ENCODE measurements around the gene SLC27A4. TPM values are rescaled to one million over a fixed set of nuclear protein-coding genes. Genes with fewer than 3 reads are reported as not detected.

Gene SLC27A4
- total and polyA plus RNA-seq, 2 of the 13 experiments (the other 11 are each of a cell fraction or from before 2014, with no cell fraction given): 10.6 to 18.8 TPM

DNA sequence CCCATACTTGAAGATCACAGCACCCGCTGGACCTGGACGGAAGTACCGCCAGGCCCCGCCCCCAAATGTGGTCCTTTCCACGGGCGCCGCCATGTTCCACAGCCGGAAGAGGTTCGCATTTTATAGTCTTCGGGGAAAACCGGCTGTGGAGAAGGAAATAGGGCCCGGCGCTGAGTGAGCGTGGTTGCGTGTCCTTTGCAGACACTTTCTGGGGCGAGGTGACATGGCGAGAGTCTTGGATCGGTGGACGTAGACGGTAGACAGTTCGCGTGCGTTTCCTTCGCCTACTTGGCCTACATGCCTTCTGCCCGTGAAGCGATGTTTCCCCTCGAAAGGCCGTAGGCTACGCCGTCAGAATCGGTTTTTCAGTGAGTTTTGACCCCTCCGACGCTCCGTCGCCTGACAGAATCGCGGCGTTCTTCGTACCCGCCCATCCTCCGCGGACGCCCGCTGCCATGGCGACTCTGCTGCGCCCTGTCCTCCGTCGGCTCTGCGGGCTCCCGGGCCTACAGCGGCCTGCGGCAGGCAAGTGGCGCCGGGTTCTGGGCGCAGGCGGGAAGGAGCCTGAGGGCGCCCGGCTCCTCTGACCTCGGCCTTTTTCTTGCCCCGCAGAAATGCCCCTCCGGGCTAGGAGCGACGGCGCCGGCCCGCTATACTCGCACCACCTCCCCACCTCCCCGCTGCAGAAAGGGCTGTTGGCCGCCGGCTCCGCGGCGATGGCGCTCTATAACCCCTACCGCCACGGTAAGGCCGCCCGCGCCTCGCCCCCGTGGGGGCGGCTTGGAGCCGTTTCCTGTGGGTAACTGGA, 17.7 kb upstream of the SLC27A4 start, which contains the start of the genes COQ4 and TRUB2 (continued):
- TF ChIP-seq ZNF496 (CRISPR knock-in tag; IDR thresholded peaks at IDR 0.05; ENCODE audit: insufficient replicate concordance) (no peak), CHD2 (IDR thresholded peaks at IDR 0.05; ENCODE audit: low read depth, low read length) (0 out of 2 replicates have a peak, but pooled peaks have one; percentile 22), ZNF678 (CRISPR knock-in tag; IDR thresholded peaks at IDR 0.05) (no peak), ZNF720 (CRISPR knock-in tag; IDR thresholded peaks at IDR 0.05) (no peak), STAT5B (CRISPR knock-in tag; IDR thresholded peaks at IDR 0.05) (no peak), ZNF264 (CRISPR knock-in tag; IDR thresholded peaks at IDR 0.05) (peak; percentile 64; the same call in 1 of the 2 replicates), NPAS2 (CRISPR knock-in tag; IDR thresholded peaks at IDR 0.05; ENCODE audit: borderline replicate concordance) (no peak), ZFP1 (CRISPR knock-in tag; IDR thresholded peaks at IDR 0.05) (peak; percentile 65), ZBTB7B (CRISPR knock-in tag; IDR thresholded peaks at IDR 0.05) (0 out of 2 replicates have a peak, but pooled peaks have one; percentile 29)
- TF ChIP-seq, protein P1, sequence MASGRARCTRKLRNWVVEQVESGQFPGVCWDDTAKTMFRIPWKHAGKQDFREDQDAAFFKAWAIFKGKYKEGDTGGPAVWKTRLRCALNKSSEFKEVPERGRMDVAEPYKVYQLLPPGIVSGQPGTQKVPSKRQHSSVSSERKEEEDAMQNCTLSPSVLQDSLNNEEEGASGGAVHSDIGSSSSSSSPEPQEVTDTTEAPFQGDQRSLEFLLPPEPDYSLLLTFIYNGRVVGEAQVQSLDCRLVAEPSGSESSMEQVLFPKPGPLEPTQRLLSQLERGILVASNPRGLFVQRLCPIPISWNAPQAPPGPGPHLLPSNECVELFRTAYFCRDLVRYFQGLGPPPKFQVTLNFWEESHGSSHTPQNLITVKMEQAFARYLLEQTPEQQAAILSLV (CRISPR knock-in tag; IDR thresholded peaks at IDR 0.05; ENCODE audit: borderline replicate concordance): peak; percentile 82; the same call in 1 of the 2 replicates
- TF ChIP-seq, protein P2, sequence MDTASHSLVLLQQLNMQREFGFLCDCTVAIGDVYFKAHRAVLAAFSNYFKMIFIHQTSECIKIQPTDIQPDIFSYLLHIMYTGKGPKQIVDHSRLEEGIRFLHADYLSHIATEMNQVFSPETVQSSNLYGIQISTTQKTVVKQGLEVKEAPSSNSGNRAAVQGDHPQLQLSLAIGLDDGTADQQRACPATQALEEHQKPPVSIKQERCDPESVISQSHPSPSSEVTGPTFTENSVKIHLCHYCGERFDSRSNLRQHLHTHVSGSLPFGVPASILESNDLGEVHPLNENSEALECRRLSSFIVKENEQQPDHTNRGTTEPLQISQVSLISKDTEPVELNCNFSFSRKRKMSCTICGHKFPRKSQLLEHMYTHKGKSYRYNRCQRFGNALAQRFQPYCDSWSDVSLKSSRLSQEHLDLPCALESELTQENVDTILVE (CRISPR knock-in tag; IDR thresholded peaks at IDR 0.05): peak; percentile 92
- TF ChIP-seq, protein P3, sequence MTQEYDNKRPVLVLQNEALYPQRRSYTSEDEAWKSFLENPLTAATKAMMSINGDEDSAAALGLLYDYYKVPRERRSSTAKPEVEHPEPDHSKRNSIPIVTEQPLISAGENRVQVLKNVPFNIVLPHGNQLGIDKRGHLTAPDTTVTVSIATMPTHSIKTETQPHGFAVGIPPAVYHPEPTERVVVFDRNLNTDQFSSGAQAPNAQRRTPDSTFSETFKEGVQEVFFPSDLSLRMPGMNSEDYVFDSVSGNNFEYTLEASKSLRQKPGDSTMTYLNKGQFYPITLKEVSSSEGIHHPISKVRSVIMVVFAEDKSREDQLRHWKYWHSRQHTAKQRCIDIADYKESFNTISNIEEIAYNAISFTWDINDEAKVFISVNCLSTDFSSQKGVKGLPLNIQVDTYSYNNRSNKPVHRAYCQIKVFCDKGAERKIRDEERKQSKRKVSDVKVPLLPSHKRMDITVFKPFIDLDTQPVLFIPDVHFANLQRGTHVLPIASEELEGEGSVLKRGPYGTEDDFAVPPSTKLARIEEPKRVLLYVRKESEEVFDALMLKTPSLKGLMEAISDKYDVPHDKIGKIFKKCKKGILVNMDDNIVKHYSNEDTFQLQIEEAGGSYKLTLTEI (CRISPR knock-in tag; conservative IDR thresholded peaks at IDR 0.05): no peak
- TF ChIP-seq, protein P4, sequence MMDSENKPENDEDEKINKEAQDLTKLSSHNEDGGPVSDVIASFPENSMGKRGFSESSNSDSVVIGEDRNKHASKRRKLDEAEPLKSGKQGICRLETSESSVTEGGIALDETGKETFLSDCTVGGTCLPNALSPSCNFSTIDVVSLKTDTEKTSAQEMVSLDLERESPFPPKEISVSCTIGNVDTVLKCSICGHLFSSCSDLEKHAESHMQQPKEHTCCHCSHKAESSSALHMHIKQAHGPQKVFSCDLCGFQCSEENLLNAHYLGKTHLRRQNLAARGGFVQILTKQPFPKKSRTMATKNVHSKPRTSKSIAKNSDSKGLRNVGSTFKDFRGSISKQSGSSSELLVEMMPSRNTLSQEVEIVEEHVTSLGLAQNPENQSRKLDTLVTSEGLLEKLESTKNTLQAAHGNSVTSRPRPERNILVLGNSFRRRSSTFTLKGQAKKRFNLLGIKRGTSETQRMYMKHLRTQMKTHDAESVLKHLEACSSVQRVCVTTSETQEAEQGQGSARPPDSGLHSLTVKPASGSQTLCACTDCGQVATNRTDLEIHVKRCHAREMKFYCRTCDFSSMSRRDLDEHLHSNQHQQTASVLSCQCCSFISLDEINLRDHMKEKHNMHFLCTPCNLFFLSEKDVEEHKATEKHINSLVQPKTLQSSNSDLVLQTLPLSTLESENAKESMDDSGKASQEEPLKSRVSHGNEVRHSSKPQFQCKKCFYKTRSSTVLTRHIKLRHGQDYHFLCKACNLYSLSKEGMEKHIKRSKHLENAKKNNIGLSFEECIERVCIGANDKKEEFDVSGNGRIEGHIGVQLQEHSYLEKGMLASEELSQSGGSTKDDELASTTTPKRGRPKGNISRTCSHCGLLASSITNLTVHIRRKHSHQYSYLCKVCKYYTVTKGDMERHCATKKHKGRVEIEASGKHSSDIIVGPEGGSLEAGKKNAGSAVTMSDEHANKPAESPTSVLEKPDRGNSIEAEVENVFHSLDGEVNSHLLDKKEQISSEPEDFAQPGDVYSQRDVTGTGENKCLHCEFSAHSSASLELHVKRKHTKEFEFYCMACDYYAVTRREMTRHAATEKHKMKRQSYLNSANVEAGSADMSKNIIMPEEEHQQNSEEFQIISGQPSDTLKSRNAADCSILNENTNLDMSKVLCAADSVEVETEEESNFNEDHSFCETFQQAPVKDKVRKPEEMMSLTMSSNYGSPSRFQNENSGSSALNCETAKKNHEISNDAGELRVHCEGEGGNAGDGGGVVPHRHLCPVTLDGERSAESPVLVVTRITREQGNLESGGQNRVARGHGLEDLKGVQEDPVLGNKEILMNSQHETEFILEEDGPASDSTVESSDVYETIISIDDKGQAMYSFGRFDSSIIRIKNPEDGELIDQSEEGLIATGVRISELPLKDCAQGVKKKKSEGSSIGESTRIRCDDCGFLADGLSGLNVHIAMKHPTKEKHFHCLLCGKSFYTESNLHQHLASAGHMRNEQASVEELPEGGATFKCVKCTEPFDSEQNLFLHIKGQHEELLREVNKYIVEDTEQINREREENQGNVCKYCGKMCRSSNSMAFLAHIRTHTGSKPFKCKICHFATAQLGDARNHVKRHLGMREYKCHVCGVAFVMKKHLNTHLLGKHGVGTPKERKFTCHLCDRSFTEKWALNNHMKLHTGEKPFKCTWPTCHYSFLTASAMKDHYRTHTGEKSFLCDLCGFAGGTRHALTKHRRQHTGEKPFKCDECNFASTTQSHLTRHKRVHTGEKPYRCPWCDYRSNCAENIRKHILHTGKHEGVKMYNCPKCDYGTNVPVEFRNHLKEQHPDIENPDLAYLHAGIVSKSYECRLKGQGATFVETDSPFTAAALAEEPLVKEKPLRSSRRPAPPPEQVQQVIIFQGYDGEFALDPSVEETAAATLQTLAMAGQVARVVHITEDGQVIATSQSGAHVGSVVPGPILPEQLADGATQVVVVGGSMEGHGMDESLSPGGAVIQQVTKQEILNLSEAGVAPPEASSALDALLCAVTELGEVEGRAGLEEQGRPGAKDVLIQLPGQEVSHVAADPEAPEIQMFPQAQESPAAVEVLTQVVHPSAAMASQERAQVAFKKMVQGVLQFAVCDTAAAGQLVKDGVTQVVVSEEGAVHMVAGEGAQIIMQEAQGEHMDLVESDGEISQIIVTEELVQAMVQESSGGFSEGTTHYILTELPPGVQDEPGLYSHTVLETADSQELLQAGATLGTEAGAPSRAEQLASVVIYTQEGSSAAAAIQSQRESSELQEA (CRISPR knock-in tag; IDR thresholded peaks at IDR 0.05; ENCODE audit: not compliant biosample characterization): peak; percentile 73
- TF ChIP-seq, protein P5, sequence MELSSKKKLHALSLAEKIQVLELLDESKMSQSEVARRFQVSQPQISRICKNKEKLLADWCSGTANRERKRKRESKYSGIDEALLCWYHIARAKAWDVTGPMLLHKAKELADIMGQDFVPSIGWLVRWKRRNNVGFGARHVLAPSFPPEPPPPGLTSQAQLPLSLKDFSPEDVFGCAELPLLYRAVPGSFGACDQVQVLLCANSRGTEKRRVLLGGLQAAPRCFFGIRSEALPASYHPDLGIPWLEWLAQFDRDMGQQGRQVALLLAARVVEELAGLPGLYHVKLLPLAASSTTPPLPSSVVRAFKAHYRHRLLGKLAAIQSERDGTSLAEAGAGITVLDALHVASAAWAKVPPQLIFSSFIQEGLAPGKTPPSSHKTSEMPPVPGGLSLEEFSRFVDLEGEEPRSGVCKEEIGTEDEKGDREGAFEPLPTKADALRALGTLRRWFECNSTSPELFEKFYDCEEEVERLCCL (CRISPR knock-in tag; IDR thresholded peaks at IDR 0.05; ENCODE audit: borderline replicate concordance): 0 out of 2 replicates have a peak, but pooled peaks have one; percentile 40
